ENCODE results near the gene CIBAR2.
A peak's percentile ranks its signal among the peaks of the same experiment; 100 is the strongest.

The CIBAR2 gene

DNA sequence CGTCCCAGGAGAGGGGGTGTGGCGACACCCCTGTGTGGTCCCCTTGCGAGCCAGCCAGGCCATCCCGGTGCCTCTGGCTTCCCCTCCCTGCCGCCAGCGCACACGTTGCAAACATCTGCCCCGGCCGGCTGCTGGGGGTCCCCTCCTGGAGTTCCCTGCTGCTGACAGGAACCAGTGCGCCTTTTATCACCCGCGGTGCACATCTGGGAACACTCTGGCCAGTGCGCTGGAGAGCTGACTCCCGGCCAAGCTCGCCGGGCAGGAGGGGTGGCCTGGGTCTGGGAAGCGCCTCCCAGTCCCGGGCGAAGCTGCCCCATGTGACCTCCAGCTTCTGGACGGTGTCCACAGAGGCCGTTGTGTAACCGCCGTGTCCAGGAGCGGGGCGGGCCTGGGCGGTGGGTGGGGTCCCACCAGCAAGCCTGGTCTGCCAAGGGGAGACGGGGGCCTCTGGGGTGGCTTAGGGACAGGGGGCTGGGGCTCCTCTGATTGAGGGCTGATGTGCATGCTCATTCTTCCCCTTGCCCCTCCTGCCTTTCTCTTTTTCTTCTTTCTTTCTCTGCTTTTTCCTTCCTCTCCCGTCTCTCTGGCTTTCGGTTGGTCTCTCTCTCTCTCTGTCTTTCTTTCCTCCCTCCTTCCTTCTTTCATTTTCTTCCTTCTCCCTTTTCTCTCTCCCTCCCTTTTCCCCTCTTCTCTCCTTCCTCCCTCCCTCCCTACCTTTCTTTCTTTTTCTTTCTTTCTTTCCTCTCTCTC lies 25.2 kb upstream of the CIBAR2 start:
- Mint-ChIP-seq H3K27ac (no peak overlapping the region), H3K4me3 (no peak overlapping the region), H3K9me3 (no peaks in the 10 kb centered on the region), H3K36me3 (no peaks in the 10 kb centered on the region), H3K27me3 (peaks cover 55% of the 10 kb centered on the region), H3K4me1 (peaks cover 25% of the 10 kb centered on the region)
- ATAC-seq, result no peak

DNA sequence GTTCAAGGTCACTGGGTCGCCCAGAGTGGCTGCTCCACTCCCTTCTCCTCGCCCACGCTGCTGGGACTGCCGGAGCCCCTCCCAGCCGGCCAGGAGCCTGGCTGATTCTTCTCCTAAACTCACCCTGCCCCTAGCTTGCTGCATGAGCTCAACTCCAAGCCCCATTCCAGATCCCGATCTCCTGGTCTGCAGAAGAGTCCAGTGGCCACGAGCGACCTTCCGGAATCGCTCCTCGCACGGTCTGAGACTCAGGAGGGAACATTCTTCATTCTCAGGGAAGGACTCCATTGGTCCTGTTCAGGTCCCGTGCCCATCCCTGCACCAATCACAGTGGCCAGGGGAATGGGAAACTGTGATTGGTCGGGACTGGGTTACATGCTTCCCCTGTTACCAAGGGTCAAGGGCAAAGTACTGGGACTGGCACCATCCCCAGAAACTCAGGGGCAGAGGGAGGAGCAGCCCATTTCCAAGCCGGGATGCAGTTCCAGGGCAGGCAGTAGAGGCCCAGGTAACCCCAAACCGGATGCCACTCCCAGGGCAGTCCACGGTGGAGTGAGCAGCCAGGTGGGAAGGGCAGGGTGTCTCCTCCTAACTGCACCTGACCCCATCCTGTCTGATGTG lies 24.5 kb upstream of the CIBAR2 start:
- no peaks in the 10 kb centered on the region for H3K36me3 Mint-ChIP-seq

DNA sequence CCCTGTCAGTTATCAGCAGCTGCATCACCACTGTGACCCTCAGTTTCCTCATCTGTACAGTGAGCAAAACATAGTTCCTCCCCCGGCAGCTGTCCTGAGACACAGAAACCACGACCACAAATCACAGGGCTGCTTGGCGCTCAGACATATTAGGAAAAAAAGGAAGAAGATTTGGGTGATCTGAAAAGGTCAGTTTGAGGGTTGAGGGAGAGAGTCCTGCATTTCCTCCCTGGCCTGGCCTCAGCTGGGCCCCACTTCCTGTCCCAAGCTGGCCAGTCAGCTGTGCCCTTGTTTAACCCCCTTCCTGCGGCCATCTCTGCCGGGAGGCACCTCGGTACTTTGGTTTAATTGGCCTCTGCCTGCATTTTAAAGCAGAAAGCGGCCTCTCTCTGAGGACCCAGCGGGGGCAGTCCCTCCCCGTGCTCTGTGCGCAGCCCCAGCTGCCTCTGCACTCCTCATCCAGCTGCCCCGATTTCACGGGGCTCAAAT lies 24.0 kb upstream of the CIBAR2 start:
- Mint-ChIP-seq H3K9me3 (no peaks in the 10 kb centered on the region), H3K36me3 (no peaks in the 10 kb centered on the region), H3K4me3 (peak overlapping the region; percentile 13), H3K4me1 (peaks cover 25% of the 10 kb centered on the region), H3K27ac (peak overlapping the region; percentile 10), H3K27me3 (peaks cover 43% of the 10 kb centered on the region)
- ATAC-seq, result peak; percentile 57

More for the DNA sequence above, 24.5 kb upstream of the CIBAR2 start:
- ATAC-seq, result no peak
- H3K27me3 Mint-ChIP-seq, result peaks cover 48% of the 10 kb centered on the region
- H3K4me3 Mint-ChIP-seq, result peak overlapping the region; percentile 13
- H3K4me1 Mint-ChIP-seq, result peaks cover 25% of the 10 kb centered on the region
- H3K27ac Mint-ChIP-seq, result peak overlapping the region; percentile 10
- H3K9me3 Mint-ChIP-seq, result no peaks in the 10 kb centered on the region

DNA sequence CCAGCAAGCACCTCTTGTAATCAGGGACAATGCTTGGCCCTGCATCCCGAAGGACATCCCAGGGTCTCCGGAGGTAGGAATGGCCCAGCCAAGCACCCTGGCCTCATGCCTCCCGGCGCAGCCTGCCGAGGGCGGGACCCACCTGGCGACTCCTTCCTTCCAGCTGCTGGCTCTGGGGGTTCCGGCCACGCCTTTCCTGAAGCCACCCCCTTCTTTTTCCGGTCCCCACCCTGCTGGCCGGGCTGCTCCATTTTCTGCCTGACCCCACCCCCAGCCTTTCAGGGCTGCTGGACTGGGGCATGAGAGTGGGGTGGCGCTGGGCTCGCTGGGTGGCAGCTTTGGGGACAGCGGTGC lies 22.5 kb upstream of the CIBAR2 start:
- Mint-ChIP-seq H3K27ac (no peak overlapping the region), H3K36me3 (no peaks in the 10 kb centered on the region), H3K4me1 (peaks cover 25% of the 10 kb centered on the region), H3K9me3 (no peaks in the 10 kb centered on the region), H3K27me3 (peaks cover 38% of the 10 kb centered on the region), H3K4me3 (no peak overlapping the region)
- no peak for ATAC-seq

DNA sequence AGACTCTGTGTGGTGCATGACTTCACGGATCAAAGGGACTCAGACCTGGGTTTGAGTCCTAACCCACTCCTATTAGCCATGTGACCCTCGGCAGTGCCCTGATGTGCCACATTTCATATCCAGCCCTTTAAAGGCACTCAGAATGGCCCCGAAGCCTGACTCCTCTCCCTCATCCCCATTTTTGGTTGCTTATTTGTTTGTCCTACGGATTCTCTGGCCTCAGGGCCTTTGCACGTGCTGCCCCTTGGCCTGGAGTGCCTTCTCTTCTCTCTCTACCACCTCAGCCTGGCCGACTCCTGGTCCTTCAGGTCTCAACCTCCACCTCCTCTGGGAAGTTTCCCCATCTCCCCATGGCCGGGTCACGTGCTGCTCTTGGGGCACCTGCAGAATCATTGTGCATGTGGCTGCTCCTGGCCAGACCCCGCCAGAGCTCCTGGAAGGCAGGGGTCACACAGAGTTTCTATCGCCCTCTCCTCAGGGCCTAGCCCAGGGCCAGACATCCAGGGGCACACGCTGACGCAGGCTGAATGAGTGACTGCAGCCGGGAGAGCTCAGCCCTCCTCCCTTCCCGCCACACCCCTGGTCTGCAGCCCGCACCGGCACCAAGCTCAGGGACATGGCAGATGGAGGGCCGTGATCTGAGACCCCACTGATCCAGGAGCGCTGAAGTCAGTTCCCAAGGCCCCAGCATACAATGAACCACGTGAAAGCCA lies 22.0 kb upstream of the CIBAR2 start:
- Mint-ChIP-seq H3K4me3 (no peak overlapping the region), H3K4me1 (peaks cover 25% of the 10 kb centered on the region), H3K36me3 (no peaks in the 10 kb centered on the region), H3K9me3 (no peaks in the 10 kb centered on the region), H3K27me3 (peaks cover 32% of the 10 kb centered on the region), H3K27ac (no peak overlapping the region)
- no peak for ATAC-seq

DNA sequence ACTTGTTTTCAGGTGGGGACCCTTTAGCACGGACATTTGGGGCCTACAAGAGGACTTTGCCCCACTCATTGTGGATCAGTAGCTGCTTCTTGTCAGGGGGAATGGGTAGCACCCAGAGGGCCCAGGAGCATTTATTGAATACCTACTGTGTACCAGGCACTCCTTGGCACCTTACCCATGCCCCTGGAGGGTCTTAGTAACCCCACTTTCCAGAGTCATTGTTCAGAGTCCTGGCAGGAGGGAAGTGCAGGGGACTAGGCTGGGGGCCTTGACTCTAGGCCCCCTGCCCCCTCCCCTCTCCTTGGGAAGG lies 21.0 kb upstream of the CIBAR2 start:
- Mint-ChIP-seq H3K9me3 (no peaks in the 10 kb centered on the region), H3K27ac (no peak overlapping the region), H3K36me3 (no peaks in the 10 kb centered on the region), H3K4me3 (no peak overlapping the region), H3K27me3 (peaks cover 22% of the 10 kb centered on the region), H3K4me1 (peaks cover 21% of the 10 kb centered on the region)
- no peak for ATAC-seq

DNA sequence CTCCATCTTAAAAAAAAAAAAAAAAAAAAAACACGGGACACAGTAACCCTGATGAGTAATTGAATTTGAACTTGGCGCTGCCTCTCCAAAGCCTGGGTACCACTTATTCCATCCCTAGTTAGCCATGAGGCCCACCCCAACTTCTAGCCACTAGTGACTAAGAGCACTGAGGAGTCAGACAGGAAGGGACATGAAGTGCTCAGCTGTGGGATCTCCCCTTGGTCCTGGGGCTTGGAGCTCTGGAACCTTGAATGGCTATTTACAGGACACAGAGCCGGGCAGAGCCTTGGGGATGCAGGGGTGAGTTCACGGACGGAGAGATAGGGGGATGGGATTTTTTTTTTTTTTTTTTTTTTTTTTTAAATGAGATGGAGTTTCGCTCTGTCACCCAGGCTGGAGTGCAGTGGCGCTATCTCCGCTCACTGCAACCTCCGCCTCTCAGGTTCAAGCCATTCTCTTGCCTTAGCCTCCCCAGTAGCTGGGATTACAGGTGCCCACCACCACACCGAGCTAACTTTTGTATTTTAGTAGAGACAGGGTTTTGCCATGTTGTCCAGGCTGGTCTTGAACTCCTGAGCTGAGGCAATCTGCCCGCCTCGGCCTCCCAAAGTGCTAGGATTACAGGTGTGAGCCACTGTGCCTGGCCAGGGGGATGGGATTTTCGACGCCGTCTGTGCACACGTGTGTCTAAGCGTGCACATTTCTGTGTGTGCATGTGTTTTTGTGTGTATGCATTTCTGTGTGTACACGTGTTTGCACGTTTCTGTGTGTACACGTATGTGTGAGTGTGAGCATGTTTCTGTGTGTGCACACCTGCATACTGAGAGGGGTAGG lies 20.4 kb upstream of the CIBAR2 start:
- H3K27ac Mint-ChIP-seq, result no peak overlapping the region

DNA sequence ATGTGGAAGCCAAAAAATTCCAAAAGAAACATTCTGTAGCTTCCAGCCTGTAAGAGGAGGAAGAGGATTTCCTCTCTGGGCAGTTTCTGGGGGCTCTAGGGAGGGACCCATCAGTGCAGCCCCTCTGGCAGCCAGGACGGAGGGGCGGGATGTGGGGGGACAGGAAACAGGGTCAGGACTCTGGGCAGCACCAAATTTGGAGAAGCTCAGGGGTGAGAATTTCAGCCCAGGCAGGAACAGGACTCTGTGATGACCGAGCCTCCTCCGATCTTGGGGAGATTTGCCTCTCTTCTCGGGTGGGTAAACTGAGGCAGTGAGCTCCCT lies 18.4 kb upstream of the CIBAR2 start:
- no peak overlapping the region for H3K27ac Mint-ChIP-seq
- H3K36me3 Mint-ChIP-seq, result no peaks in the 10 kb centered on the region
- no peaks in the 10 kb centered on the region for H3K9me3 Mint-ChIP-seq
- H3K4me3 Mint-ChIP-seq, result no peak overlapping the region
- ATAC-seq, result no peak
- no peaks in the 10 kb centered on the region for H3K27me3 Mint-ChIP-seq
- peaks cover 11% of the 10 kb centered on the region for H3K4me1 Mint-ChIP-seq

More for the DNA sequence above, 20.4 kb upstream of the CIBAR2 start:
- Mint-ChIP-seq H3K36me3 (no peaks in the 10 kb centered on the region), H3K4me1 (peaks cover 16% of the 10 kb centered on the region), H3K9me3 (no peaks in the 10 kb centered on the region), H3K4me3 (no peak overlapping the region), H3K27me3 (peaks cover 17% of the 10 kb centered on the region)
- ATAC-seq, result no peak

DNA sequence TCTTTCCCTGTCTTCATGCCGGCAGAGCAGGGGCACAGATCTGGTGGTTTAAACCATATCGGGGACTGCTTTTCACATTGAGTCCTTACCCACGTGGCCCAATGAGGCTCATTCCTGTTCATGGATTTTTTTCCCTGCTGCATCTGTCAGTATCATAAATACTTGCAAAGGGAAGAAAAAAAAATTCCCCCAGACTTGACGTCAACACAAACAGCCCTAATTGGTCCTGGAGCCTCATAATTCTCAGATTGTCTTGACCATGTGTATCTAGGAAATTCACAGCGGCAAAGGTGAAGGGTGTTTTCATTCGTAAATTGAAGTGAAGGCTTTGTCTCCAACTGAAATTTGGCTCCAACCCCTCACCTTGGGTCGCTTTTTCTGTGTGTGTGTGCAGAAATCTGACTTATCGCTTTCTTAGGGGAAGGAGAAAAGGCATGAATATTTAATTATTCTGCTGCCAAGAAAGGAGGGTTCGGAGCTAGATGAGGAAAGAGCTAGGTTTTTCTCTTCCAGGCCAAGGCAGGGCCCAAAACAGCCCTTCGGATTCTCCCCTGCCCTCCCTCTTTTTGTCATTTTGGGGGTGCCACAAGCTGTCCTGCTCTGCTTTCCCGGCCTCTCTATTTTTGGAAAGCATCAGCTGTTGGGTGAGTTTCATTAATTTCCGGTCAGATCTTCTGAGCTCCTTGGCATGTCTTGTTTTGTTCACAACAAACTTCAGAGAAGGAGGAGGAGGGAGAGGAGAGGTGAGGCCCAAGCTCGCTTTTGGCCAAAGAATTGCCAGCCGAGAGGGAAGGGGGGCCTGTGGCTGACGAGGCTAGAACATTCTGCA lies 17.8 kb upstream of the CIBAR2 start:
- Mint-ChIP-seq H3K27me3 (no peaks in the 10 kb centered on the region), H3K4me1 (peaks cover 11% of the 10 kb centered on the region)
- no peak for ATAC-seq

DNA sequence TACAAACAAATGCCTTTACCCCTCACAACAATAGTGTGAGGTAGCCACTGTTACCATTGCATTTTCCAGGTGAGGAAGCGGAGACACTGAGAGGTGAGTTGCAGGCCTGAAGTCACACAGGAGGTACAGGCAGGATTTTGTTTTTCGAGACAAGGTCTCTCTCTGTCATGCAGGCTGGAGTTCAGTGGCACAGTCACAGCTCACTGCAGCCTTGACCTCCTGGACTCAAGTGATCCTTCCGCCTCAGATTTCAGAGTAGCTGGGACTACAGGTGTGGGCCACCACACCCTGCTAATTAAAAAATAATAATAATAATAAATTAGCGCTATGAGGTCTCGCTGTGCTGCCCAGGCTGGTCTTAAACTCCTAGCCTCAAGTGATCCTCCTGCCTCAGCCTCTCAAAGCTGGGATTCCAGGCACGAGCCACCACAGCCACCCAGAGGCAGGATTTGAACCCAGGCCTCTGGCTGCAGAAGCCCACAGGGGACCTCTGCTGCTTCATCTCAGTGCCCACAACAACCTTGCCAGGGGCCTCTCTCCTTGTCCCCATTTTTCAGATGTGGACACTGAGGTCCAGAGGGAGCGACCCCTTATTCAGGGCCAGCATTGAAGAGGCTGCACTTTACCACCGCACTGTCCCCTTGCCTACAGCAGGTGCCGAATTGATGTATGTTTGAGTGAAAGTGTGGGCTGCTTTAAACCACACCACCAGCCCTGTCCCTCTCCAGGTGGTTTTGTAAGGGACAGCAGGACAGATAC lies 16.0 kb upstream of the CIBAR2 start:
- Mint-ChIP-seq H3K36me3 (no peaks in the 10 kb centered on the region), H3K4me3 (no peak overlapping the region), H3K27me3 (no peaks in the 10 kb centered on the region), H3K27ac (no peak overlapping the region), H3K9me3 (no peaks in the 10 kb centered on the region), H3K4me1 (peaks cover 11% of the 10 kb centered on the region)
- ATAC-seq, result no peak

More for the DNA sequence above, 17.8 kb upstream of the CIBAR2 start:
- H3K4me3 Mint-ChIP-seq, result no peak overlapping the region
- H3K36me3 Mint-ChIP-seq, result no peaks in the 10 kb centered on the region
- H3K9me3 Mint-ChIP-seq, result no peaks in the 10 kb centered on the region
- no peak overlapping the region for H3K27ac Mint-ChIP-seq

DNA sequence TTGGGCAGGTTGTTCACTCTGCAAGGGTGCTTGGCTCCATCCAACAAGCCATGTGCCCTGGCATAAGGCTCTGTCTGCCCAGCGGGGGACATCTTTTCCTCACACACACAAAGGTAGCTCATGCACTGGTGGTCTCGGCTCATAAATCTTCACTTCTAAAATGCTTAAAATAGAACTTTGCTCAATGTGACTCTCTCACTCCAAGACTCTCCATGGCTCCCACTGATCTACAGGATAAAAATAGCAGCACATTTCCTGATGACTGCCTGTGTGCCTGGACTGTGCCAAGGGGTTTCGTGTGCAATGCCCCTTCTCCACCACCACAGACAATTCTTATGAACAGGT lies 15.1 kb upstream of the CIBAR2 start:
- peaks cover 11% of the 10 kb centered on the region for H3K4me1 Mint-ChIP-seq
- no peak for ATAC-seq
- H3K4me3 Mint-ChIP-seq, result no peak overlapping the region
- no peaks in the 10 kb centered on the region for H3K9me3 Mint-ChIP-seq
- H3K27me3 Mint-ChIP-seq, result no peaks in the 10 kb centered on the region
- H3K36me3 Mint-ChIP-seq, result no peaks in the 10 kb centered on the region
- H3K27ac Mint-ChIP-seq, result no peak overlapping the region

DNA sequence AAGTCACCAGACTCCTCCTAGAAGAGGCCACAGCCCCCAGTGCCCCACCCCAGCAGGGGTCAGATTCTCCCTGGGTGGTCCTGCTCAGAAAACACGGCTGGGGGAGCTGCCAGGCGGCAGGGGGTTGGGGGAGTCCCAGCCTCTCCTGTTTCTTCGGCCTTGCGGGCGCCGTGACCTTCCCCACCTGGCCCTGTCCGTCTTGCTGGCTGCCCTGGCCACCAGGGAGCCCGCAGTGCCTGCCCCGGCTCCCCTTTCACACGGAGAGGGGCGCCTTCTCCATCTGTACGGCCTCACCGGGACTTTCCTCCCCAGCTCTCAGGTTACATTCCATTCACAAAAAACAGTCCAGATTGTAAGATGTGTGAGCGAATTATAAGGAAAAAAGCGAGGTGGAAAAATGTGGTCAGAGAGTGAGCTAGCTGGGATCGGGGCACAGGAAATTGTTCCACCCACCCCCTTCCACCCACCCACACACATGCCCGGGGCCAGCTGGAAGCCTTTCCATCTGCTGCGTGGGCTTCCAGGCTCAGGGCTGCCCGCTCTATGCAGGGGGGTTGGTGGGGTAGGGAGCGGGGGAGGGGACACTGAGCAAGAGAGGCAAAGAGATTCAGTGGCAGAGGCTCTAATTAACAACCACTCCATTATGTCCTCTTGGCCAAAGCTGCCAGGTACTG lies 14.6 kb upstream of the CIBAR2 start:
- no peak for ATAC-seq
- Mint-ChIP-seq H3K27ac (no peak overlapping the region), H3K36me3 (no peaks in the 10 kb centered on the region)

DNA sequence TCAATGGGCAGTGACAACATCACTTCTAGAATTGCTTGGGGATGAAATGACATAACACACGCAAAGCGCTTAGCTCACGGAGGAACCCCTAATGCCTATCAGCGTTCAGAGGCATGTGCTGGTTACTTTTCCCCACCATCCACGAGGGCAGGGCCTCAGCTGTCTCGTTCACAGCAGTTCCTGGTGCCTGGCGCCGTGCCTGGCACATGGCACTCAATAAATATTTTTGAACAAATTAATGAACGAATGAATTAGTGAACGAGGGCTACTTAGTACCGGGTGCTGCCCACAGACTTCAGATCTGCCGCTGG lies 14.1 kb upstream of the CIBAR2 start:
- H3K36me3 Mint-ChIP-seq, result no peaks in the 10 kb centered on the region
- ATAC-seq, result no peak
- no peaks in the 10 kb centered on the region for H3K9me3 Mint-ChIP-seq
- H3K4me3 Mint-ChIP-seq, result no peak overlapping the region
- H3K27ac Mint-ChIP-seq, result no peak overlapping the region
- H3K4me1 Mint-ChIP-seq, result peaks cover 11% of the 10 kb centered on the region
- H3K27me3 Mint-ChIP-seq, result no peaks in the 10 kb centered on the region

More for the DNA sequence above, 14.6 kb upstream of the CIBAR2 start:
- Mint-ChIP-seq H3K4me1 (peaks cover 11% of the 10 kb centered on the region), H3K9me3 (no peaks in the 10 kb centered on the region), H3K4me3 (no peak overlapping the region), H3K27me3 (no peaks in the 10 kb centered on the region)

All from stimulated activated memory B cell treated with anti-CD40 and anti-IgM and Interleukin-4, amounts not matched to agents 10 μg/mL and 1 μg/mL and 100 μg/mL, for 72 hours (primary cell).